HG03039 (cell line): ENCODE measurements around the gene TRIM28.
"Not testable (repeated sequence)": the region's sequence is repeated elsewhere in the genome, so short reads cannot be mapped to it uniquely, and the experiment has no call there.

Experiments
- ATAC-seq: cut with Tn5 transposase; IDR thresholded peaks from one replicate; pipeline ENCODE4 v1.9.1; 2021; ENCODE audit warnings: mild to moderate bottlenecking, moderate library complexity; ENCODE audit not compliant: unreplicated experiment

TRIM28 gene

DNA sequence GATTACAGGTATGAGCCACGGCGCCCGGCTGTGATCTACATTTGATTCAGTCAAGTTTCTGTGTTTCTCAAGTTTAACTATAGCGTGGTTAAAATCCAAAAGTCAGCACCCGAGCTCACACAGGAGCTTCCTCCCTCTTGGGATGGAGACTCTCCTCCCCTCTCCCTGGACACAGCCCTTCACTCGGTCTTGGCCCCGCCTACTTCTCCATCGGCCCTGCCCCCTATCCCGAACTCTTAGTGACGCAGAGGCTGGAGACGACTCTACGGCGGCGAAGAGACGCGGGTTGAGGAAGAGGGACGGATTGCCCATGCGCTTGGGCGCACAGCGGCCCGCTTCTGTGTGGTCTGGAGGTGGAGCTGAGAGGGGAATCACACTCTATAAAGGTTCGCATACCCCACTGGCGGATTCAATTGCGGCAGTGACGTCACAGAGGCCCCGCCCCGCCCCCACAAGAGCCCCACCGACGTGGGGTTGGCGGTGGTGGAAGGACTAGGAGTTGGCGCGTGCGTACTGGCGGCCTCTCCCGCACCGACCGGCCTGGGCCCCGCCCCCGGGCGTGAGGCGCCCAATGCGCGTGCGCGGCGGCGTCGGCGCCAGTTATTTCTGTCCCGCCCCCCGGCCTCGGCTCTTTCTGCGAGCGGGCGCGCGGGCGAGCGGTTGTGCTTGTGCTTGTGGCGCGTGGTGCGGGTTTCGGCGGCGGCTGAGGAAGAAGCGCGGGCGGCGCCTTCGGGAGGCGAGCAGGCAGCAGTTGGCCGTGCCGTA lies at the start of gene TRIM28:
TSS of gene TRIM28 (plus strand) at position 239 of the 765 bp plus-strand sequence. CDS start 694 bp downstream, outside the sequence.
- ATAC-seq = peak; percentile 82

DNA sequence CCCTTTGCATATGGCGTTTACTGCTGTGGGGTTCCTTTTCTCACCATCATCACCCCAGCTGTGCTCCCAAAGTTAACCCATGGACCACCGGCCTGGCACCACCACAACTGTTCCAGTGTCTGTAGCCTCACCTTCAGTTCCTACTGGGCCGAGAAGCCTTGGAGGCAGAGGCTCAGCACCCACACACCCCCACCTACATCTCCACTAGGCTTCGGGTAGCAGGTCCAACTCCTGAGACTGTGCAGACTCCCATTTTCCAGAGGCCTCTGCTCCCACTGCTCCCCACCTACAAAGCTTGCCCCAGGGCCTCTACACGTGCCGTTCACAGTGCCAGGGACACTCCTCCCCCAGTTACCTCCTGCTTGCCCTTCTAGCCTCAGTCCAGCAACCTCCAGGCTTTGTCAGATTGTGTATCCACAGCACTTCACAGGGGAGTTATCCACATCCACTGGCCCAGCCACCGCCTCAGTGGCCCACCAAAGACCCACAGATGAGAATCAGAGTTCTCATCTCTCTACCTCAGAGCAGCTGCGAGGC lies 46.2 kb upstream of the TRIM28 start:
- ATAC-seq = no peak

DNA sequence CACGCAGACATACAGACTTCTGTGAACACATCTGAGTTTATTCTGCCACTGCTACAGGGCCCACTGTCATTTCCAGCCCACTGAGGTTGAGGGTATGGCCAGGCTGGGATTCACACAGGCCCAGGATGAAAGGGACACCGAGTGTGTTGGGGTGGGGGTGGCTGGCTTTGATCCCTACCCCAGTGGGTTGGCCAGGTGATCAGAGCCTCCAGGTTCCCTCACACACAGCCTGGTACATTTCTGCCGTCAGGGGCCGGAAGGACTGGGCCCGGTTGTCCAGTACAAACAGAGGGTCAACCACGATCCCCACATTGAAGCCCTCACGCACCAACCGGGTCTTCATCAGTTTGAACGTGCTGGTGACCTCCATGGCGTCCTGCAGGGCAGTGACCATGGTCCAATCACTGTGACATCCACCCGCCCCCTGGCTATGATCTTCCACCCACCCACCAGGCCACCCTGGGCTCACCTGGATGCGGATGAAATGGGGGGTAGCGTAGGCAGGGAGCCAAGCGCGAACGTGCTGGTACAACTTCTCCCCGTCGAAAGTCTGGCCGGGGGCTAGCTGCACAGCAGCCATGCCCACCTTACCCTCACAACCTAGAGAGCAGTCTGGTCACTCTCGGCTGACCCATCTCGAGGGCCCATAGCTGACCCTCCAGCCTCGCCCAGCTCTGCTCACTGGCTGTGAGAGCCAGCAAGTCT lies 45.4 kb upstream of the TRIM28 start:
- ATAC-seq = peak; percentile 6

DNA sequence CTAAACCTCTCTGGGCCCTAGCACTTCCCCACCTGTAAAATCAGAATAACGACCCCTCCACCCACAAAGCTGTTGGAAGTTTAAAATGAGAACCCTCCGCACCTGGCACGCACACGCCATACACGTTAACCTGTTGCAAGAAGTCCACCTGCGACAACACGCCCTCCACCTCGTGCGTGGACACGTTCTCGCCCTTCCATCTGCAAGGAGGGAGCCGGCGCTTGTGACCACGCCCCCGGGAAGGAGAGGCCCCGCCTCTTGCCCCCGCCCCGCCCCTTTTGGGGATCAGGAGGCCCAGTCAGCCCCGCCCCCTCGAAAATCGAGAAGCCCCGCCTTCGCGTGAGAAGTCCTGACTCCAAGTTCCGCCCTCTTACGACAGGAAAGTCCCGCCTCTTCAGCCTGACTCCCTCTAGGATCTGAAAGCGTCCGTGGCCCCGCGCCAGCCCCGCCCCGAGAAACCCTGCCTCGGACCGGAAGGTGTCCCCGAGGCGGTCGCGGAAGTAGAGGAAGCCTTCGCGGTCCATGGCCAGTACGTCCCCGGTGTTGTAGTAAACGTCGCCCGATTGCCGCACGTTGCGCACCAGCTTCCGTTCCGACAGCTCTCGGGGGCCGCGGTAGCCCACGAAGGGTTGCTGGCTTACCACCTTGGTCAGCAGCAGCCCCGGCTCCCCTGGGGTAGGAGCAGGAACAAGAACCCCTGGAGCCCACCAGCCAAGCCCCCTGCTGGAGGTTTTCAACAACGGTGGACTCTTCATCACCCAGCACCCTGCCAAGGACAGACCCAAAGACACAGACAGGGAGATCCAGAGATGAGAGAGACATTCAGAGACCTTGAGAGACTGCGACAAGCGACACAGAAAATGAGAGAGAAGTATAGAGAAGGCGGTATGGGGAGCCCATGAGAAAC lies 44.6 kb upstream of the TRIM28 start:
- ATAC-seq = peak; percentile 91

DNA sequence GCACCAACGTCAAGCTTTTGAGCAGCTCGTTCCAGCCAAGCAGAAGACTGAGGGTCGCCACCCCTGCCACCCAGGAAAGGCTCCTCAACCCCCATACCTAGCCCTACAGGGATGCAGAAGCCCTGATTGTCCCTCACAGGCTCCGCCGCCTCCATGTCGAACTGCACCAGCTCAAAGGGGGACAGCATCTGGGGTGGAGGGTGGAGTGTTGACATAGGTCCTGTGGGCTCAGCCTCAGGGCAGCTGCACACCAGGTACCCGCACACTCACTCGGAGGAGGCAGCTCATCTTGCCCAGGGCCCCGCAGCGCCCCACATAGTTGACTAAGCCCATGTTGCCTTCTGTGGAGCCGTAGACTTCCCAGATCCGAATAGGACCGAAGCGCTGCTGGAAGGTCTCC lies 43.6 kb upstream of the TRIM28 start:
- ATAC-seq = no peak

DNA sequence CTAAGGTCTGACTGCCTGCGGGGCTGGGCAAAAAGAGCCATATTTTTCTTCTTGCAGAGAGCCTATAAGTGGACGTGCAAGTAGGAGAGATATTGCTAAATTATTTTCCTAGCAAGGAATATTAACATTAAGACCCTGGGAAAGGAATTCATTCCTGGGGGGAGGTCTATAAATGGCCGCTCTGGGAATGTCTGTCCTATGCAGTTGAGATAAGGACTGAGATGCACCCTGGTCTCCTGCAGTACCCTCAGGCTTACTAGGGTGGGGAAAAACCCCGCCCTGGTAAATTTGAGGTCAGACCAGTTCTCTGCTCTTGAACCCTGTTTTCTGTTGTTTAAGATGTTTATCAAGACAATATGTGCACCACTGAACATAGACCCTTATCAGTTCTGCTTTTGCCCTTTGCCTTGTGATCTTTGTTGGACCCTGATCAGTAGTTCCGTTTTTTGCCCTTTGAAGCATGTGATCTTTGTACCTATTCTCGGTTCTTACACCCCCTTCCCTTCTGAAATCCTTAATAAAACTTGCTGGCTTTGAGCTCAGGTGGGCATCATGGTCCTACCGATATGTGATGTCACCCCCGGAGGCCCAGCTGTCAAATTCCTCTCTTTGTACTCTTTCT lies 36.2 kb upstream of the TRIM28 start:
- ATAC-seq = not testable (repeated sequence)

DNA sequence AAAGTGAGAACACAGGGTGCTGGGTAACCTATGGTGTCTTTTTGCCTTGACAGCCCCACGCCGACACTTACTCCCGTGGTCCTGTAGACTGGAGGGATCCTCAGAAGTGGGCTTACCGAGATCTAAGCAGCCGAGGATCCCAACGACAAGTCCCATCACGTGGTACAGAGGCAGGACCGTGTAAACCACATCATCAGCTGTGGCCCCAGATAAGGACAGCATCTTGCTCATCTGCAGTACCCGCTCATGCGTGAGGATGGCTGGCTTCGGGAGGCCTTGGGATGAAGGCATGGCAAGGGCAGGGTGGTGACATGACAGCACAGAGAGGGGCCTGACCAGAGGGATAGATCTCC lies 34.2 kb upstream of the TRIM28 start:
- ATAC-seq = no peak

DNA sequence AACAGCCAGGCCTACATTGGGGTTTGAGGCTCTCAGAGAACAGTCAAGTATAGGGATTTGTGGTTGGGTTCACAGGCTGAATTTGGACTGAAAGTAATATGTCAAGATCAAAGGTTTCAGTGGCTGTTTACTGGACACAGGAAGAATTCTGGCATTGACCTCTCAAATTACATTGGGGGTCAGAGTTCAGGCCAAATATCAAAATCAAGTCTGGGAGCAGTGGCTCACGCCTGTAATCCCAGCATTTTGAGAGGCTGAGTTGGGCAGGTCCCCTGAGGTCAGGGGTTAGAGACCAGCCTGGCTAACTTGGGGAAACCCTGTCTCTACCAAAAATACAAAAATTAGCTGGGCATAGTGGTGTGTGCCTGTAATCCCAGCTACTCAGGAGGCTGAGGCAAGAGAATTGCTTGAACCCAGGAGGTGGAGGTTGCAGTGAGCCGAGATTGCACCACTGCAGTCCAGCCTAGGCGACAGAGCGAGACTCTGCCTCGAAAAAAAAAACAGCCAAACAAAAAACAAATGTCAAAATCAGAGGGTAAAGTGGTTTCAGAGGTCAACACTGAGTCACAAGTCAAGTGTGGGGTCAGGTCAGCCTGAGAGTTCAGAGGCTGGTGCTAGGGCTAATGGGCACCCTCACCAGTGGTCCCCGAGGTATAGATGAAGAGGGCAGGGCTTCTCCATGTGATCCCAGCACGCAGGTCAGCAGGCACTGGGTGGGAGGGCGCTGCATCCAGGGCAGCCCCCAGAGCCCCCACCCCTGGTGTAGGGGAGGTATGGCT lies 33.6 kb upstream of the TRIM28 start:
- ATAC-seq = no peak

DNA sequence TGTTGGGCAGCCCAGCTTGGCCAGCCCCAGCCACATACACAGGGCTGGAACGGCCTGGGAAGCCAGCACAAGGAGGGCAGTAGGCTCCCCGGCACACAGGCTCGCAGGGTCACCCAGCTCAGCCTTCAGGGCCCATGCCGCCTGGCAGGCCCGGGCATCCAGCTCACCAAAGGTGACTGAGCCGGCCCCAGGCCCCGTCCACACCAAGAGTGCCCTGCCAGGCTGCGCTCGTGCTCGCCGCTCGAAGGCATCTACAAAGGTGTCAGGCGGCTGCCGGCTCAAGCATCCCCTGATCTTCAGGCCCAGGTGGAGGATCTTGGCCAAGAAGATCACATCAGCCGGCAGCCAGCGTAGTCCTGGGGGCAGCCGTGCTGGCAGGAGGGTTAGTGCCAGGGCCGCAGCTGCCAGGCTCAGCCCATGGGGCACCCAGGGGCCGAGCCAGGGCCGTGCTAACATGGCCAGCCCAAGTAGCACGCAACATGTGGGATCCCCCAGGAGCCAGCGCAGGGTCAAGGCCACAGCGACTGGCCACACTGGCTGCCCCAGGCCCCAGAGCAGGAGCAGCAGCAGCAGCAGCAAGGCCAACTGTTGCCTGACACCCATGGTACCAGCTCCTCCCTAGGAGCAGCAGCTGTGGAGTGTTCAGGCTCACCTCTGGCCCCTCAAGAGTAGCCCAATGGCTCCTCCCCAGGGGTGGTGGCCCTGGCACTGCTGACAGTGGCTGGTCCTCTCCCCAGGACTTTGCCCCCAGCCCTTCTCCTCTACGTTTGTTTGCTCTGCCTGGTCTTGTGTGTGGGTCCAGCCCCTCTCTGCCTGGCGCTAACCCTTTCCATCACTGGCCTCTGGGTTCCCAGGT lies 32.3 kb upstream of the TRIM28 start, which contains the start of gene SLC27A5:
TSS of gene SLC27A5 (minus strand) at position 640 of the 856 bp plus-strand sequence. CDS start at position 603, 37 bp downstream.
- ATAC-seq = no peak

DNA sequence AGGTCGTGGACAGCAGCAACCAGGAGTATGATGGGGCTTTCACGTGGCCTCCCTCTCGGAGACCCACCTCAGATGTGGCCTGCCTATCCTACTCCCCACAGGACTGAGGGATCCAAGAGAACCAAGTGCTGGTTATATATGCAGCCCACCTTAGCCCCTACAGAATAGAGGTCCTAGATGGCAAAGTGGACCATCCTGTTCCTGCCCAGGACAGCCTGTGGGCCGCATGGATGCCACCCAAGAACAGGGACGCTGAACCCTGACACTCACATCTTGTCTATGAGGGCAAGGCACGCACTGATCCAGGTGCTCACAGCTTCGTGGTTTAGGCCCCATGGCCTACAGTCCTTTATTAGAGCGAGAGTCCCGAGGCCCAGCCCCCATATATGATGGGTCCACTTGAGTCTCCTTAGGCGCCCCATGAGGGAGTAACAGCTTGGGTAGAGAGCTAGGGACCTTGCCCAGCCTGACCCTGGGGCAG lies 30.6 kb upstream of the TRIM28 start:
- ATAC-seq = no peak

DNA sequence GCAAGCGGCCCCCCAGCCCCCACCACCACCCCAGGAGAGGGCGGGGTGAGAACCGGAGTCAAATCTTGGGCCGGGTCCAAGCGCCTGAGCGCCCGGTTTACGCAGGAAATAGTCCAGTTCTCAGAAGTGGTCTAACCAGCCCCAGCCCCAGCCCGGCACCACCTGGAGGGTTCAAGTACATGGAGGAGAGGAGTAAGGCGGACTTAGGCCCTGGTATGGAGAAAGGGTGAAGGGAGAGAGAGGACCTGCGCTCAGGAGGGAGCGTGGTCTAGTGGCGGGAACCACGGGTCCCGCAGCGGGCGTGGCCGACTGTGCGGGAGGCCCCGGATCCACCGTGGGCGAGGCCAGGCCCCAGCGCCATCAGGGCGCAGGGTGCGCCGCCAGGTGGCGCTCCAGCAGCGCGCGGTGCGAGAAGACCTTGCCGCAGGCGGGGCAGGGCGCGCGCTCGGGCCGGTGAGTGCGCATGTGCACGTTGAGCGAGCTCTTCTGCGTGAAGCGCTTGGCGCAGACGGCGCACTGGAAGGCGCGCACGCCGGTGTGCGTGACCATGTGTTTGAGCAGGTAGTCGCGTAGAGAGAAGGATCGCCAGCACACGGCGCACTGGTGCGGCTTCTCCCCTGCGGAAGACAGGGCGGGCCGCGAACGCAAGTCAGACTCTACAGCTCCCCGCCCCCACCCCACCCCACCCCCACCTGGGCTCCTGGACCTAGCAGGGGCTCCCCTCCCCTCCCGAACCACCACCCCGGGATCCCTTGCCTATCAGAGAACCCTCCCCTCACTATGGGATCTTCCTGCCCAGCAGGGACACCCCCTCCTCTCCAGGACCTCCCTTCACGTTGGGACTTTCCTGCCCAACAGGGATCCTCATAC lies 29.9 kb upstream of the TRIM28 start:
- ATAC-seq = peak; percentile 63

DNA sequence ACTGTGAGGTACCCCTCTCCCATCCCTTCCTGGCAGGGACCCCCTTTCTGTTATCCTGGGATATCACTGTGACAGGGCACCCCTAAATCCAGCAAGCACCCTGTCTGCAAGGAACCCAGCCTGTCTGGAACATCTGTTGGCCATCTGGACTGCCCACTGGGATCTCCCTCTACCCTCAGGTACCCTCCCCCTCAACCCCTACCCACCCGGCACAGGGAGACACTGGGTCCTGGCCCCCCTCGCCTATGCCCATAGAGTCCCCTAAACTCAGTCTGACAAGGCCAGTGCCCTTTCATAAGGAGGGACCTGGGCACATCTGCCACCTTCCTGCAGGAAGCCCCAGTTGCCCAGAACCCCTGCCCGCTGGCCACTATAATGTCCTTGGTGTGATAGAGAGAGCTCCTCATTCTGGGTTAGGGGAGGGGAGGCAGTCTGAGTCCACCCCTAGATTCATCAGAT lies 29.3 kb upstream of the TRIM28 start:
- no peak for ATAC-seq

DNA sequence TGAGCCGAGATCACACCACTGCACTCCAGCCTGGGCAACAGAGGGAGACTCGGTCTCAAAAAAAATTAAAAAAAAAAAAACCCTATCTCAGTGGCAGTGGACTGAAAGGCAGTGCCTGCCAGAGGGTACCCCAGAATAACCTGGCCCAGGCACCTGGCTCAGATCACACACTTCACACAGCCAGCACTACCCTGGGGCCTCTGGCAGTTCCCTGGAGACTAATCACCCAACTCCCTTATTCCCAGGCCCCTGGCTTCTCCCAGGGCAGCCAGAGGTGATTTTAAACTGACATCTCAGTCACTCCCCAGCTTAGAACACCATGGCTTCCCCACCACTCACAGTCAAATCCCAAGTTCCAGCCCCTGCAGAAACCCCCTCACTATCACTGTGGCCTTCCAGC lies 28.6 kb upstream of the TRIM28 start:
- ATAC-seq = no peak

DNA sequence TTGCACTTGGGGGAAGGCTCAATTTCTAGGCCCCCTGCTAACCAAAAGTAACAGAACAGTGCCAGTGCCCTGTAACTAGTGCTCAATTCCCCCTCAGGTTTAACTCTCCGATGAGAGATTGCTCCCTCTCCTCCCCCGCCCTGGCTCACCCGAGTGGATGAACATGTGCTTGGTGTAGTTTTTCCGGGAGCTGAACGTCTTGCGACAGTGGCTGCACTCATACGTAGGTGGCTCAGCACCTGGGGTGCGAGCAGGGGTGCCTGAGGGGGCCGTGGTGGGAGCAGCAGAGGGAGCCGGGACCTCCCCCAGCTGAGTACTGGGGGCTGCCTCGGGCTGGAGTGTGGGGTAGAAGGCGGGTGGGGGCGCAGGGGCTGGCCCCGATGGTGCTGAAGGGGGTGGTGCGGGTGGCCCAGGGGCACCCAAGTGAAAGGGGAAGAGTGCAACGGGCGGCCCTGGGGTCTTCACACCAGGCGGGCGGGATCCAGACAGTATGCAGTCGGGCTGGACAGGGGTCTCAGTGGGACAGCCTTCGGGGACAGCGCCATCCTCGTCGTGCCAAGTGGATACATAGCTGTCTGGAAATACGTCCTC lies 27.5 kb upstream of the TRIM28 start:
- ATAC-seq = no peak

DNA sequence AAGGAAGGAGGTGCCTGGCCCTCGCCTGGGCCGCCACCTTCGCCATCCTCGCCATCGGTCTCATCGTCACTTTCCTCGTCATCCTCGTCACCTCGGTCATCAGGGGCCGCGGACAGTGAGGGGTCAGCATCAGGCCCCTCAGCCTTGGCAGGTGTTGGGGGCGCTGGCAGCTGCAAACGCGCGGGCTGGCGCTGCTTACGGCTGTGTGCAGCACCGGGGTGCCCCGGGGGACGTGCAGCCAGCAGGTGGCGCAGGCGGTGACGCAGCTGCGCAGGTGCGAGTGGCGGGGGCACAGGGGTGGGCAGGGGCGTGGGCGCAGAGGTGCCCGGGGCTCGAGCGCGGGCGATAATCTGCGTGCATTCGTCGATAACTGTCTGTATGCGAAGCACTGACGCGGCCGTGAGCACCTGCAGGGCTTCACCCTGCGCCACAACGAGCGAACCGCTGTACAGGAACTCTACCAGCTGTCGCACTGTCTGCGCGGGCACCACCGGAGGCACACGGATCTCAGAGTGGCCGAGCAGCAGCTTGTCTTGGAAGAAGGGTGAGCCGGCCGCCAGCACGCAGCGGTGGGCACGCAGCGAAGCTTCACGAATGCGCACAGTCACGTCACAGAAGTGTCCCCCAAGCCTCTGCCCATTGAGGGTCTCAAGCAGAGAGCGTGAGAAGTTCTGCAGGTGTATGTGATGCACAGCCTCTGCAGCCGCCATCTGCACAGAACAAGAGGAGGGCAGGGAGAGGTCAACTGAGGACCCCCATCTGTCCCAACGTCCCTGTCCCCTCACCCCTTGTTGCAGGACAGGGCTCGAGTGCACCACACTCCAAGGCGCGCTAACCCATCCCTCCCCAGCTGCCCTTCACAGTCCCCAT lies 26.7 kb upstream of the TRIM28 start:
- ATAC-seq = no peak
